ENCODE data around the gene DDAH1. TPM values are rescaled to one million over a fixed set of nuclear protein-coding genes. Genes with fewer than 3 reads are reported as not detected.

The DDAH1 gene
- polyA plus RNA-seq, 1 donor from 2014 or later = 42.7 TPM

DNA sequence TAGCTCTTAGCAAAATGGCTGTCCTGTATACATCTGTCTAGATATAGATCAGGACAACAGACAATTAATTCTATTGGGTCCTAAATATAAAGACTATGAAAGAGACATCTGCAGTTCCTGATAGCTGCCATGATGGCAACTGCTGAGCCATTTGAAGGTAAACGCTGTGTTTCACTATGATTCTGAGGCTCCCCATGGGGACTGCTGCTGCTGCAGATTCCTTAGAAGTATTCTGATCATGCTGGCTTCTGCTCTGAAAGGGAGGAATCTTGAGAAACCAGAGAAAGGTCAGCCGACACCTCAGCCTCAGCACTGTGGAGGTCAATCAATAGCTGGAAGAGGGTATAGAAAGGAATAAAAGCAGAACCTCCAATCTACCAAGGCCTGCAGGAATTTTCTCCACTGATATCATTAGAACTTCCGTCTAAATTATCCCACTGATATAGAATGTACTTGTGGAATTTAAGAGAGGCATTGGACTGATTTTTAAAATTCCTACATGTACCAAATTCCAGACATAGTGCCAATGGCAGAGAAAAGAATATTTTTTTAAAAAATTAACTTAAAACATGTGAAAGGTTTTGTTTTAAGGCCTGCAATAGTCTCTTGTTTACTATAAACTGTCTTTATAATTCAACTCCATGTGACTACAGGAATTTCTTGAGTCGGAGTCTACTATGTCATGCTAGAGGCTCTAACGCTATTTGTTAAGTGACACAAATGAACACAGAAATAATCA lies 53.2 kb downstream of the DDAH1 start:
- H3K27me3 ChIP-seq (ENCODE audit: insufficient read depth, low read depth, low read length) = no peaks in the 10 kb centered on the region
- H3K9me3 ChIP-seq (ENCODE audit: low read length) = no peaks in the 10 kb centered on the region
- peaks cover 3% of the 10 kb centered on the region for H3K79me2 ChIP-seq (replicated peaks; ENCODE audit: insufficient read depth, low read length)
- H3K27ac ChIP-seq (ENCODE audit: low read length) = no peak overlapping the region
- H3K9ac ChIP-seq (ENCODE audit: low read length) = no peak overlapping the region
- no peaks in the 10 kb centered on the region for H3K9me2 ChIP-seq (ENCODE audit: insufficient read depth, low read length)
- H3F3A ChIP-seq (ENCODE audit: insufficient read depth, low read length, poor library complexity, severe bottlenecking) = peaks cover 5% of the 10 kb centered on the region
- no peaks in the 10 kb centered on the region for H4K20me1 ChIP-seq (ENCODE audit: insufficient read depth)
- no peak overlapping the region for H2AFZ ChIP-seq (ENCODE audit: low read depth, low read length)
- H3K4me2 ChIP-seq (ENCODE audit: low read length) = no peak overlapping the region
- H3K4me3 ChIP-seq (ENCODE audit: low read length) = no peak overlapping the region
- TF ChIP-seq EZH2 (IDR thresholded peaks at IDR 0.05; ENCODE audit: borderline replicate concordance, insufficient read depth, low read length, poor library complexity, severe bottlenecking) (no peak), MXI1 (conservative IDR thresholded peaks at IDR 0.05; ENCODE audit: poor library complexity, severe bottlenecking) (no peak), TAF1 (IDR thresholded peaks at IDR 0.05; ENCODE audit: low read depth) (no peak), SMC3 (conservative IDR thresholded peaks at IDR 0.05; ENCODE audit: poor library complexity) (no peak), POLR2AphosphoS5 (IDR thresholded peaks at IDR 0.05) (no peak), EP300 (conservative IDR thresholded peaks at IDR 0.05; ENCODE audit: poor library complexity, severe bottlenecking) (no peak), RAD21 (conservative IDR thresholded peaks at IDR 0.05) (no peak)
- TF ChIP-seq, protein P1, sequence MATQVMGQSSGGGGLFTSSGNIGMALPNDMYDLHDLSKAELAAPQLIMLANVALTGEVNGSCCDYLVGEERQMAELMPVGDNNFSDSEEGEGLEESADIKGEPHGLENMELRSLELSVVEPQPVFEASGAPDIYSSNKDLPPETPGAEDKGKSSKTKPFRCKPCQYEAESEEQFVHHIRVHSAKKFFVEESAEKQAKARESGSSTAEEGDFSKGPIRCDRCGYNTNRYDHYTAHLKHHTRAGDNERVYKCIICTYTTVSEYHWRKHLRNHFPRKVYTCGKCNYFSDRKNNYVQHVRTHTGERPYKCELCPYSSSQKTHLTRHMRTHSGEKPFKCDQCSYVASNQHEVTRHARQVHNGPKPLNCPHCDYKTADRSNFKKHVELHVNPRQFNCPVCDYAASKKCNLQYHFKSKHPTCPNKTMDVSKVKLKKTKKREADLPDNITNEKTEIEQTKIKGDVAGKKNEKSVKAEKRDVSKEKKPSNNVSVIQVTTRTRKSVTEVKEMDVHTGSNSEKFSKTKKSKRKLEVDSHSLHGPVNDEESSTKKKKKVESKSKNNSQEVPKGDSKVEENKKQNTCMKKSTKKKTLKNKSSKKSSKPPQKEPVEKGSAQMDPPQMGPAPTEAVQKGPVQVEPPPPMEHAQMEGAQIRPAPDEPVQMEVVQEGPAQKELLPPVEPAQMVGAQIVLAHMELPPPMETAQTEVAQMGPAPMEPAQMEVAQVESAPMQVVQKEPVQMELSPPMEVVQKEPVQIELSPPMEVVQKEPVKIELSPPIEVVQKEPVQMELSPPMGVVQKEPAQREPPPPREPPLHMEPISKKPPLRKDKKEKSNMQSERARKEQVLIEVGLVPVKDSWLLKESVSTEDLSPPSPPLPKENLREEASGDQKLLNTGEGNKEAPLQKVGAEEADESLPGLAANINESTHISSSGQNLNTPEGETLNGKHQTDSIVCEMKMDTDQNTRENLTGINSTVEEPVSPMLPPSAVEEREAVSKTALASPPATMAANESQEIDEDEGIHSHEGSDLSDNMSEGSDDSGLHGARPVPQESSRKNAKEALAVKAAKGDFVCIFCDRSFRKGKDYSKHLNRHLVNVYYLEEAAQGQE (IDR thresholded peaks at IDR 0.05; ENCODE audit: borderline replicate concordance) = no peak
- TF ChIP-seq, protein P2, sequence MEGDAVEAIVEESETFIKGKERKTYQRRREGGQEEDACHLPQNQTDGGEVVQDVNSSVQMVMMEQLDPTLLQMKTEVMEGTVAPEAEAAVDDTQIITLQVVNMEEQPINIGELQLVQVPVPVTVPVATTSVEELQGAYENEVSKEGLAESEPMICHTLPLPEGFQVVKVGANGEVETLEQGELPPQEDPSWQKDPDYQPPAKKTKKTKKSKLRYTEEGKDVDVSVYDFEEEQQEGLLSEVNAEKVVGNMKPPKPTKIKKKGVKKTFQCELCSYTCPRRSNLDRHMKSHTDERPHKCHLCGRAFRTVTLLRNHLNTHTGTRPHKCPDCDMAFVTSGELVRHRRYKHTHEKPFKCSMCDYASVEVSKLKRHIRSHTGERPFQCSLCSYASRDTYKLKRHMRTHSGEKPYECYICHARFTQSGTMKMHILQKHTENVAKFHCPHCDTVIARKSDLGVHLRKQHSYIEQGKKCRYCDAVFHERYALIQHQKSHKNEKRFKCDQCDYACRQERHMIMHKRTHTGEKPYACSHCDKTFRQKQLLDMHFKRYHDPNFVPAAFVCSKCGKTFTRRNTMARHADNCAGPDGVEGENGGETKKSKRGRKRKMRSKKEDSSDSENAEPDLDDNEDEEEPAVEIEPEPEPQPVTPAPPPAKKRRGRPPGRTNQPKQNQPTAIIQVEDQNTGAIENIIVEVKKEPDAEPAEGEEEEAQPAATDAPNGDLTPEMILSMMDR (IDR thresholded peaks at IDR 0.05; ENCODE audit: poor library complexity, severe bottlenecking) = no peak
- no peaks in the 10 kb centered on the region for H3K36me3 ChIP-seq (ENCODE audit: insufficient read depth, low read length)

DNA sequence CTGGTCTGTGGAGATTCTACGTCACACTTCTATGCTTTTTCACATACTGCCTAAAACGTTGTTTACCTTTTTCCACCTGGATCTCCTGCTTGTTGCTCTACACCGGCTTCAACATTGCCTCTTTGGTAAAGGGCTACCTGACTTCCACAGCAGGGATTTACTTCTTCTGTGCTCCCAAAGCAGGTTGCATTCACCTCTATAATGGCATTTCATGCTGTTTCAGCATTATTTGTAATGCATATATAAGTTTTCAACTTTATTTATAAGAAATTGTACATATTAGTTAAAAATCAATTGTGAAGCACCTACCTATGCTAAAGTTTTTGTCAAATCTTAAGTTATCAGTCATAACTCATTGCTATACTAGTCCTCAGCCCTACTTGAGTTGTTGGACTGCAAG lies 55.4 kb downstream of the DDAH1 start:
- no peak overlapping the region for H3K27ac ChIP-seq (ENCODE audit: low read length)
- H3K9me3 ChIP-seq (ENCODE audit: low read length) = no peaks in the 10 kb centered on the region
- H2AFZ ChIP-seq (ENCODE audit: low read depth, low read length) = no peak overlapping the region
- H3K79me2 ChIP-seq (replicated peaks; ENCODE audit: insufficient read depth, low read length) = peaks cover 6% of the 10 kb centered on the region
- H3F3A ChIP-seq (ENCODE audit: insufficient read depth, low read length, poor library complexity, severe bottlenecking) = peaks cover 6% of the 10 kb centered on the region
- H3K9me2 ChIP-seq (ENCODE audit: insufficient read depth, low read length) = no peaks in the 10 kb centered on the region
- H3K4me3 ChIP-seq (ENCODE audit: low read length) = no peak overlapping the region
- H4K20me1 ChIP-seq (ENCODE audit: insufficient read depth) = no peaks in the 10 kb centered on the region
- no peak for TF ChIP-seq SMC3 (conservative IDR thresholded peaks at IDR 0.05; ENCODE audit: poor library complexity)
- TF ChIP-seq, protein P1 (IDR thresholded peaks at IDR 0.05; ENCODE audit: borderline replicate concordance) = no peak
- TF ChIP-seq MXI1 (conservative IDR thresholded peaks at IDR 0.05; ENCODE audit: poor library complexity, severe bottlenecking) = no peak
- no peak for TF ChIP-seq EZH2 (IDR thresholded peaks at IDR 0.05; ENCODE audit: borderline replicate concordance, insufficient read depth, low read length, poor library complexity, severe bottlenecking)
- TF ChIP-seq EP300 (conservative IDR thresholded peaks at IDR 0.05; ENCODE audit: poor library complexity, severe bottlenecking) = no peak
- H3K9ac ChIP-seq (ENCODE audit: low read length) = no peak overlapping the region
- H3K4me2 ChIP-seq (ENCODE audit: low read length) = no peak overlapping the region
- no peaks in the 10 kb centered on the region for H3K27me3 ChIP-seq (ENCODE audit: insufficient read depth, low read depth, low read length)
- H3K36me3 ChIP-seq (ENCODE audit: insufficient read depth, low read length) = no peaks in the 10 kb centered on the region

All from neural cell (in vitro differentiated cells).